K562 (cell line): ENCODE measurements around the gene TOR1A. TPM values are rescaled to one million over a fixed set of nuclear protein-coding genes. Genes with fewer than 3 reads are reported as not detected.

Source experiments
- CBFA2T2 ChIP-seq: fragments of 450-650 bp; conservative IDR thresholded peaks from 2 replicates; pipeline ENCODE4 v1.6.1; 2017; ENCODE audit warnings: mild to moderate bottlenecking
- CBX2 ChIP-seq: fragments of 200-600 bp; sonication (generic); IDR thresholded peaks from one replicate; pipeline ENCODE4 v1.6.1; 2012; ENCODE audit warnings: mild to moderate bottlenecking, low read length, inconsistent platforms; ENCODE audit not compliant: insufficient read depth, poor library complexity, severe bottlenecking
- ETV5 ChIP-seq: sonication (generic); formaldehyde crosslinking; IDR thresholded peaks from 2 replicates; pipeline ENCODE4 v1.4.0; 2020; ENCODE audit warnings: low read depth, mild to moderate bottlenecking, missing genetic modification reagents
- HMG20B ChIP-seq: fragments of 250-450 bp; sonication (Bioruptor Pico); IDR thresholded peaks from 2 replicates; pipeline ENCODE4 v1.5.0; 2021; ENCODE audit warnings: mild to moderate bottlenecking
- MAFF ChIP-seq: IDR thresholded peaks from 2 replicates; pipeline ENCODE4 v1.6.1; 2012; ENCODE audit warnings: low read length, improper control_type of control experiment
- MIER1 ChIP-seq: fragments of 450-650 bp; IDR thresholded peaks from 2 replicates; pipeline ENCODE4 v1.6.1; 2016; ENCODE audit warnings: antibody characterized with exemption, mild to moderate bottlenecking, low read depth
- MYBL2 ChIP-seq, 2 experiments: fragments of 450-650 bp in 1 of 2; sonication (generic) in 1 of 2; formaldehyde crosslinking in 1 of 2; IDR thresholded peaks; 2 replicates each; pipeline versions ENCODE4 v1.6.1 to v1.8.1; 2017 to 2022; ENCODE audit warnings: borderline replicate concordance in 1 of 2, inconsistent platforms in 1 of 2, low read depth in 1 of 2, mild to moderate bottlenecking in 1 of 2, missing genetic modification reagents in 1 of 2, moderate library complexity in 1 of 2
- POLR2A ChIP-seq: fragments of 450-650 bp; conservative IDR thresholded peaks from 2 replicates; pipeline ENCODE4 v1.6.1; 2016
- RFX7 ChIP-seq: fragments of 250-450 bp; sonication (Bioruptor Pico); IDR thresholded peaks from 2 replicates; pipeline ENCODE4 v1.5.1; 2021; ENCODE audit warnings: mild to moderate bottlenecking
- SNAPC5 ChIP-seq: fragments of 250-450 bp; sonication (Bioruptor Pico); IDR thresholded peaks from 2 replicates; pipeline ENCODE4 v1.8.0; 2021; ENCODE audit warnings: moderate library complexity, mild to moderate bottlenecking, inconsistent platforms
- SRSF1 ChIP-seq: fragments of 200-400 bp; formaldehyde crosslinking; IDR thresholded peaks from 2 replicates; pipeline ENCODE4 v1.6.1; 2017; ENCODE audit warnings: mild to moderate bottlenecking, low read depth, low read length, moderate library complexity
- THAP12 ChIP-seq: fragments of 250-450 bp; sonication (Bioruptor Pico); IDR thresholded peaks from 2 replicates; pipeline ENCODE4 v1.9.0; 2021; ENCODE audit warnings: mild to moderate bottlenecking, inconsistent platforms
- THRAP3 ChIP-seq: fragments of 450-650 bp; IDR thresholded peaks from 2 replicates; pipeline ENCODE4 v1.6.1; 2016; ENCODE audit warnings: mild to moderate bottlenecking, inconsistent platforms, borderline replicate concordance
- ZBED1 ChIP-seq: IDR thresholded peaks from 2 replicates; pipeline ENCODE4 v1.6.1; 2014
- ZFPM2 ChIP-seq: fragments of 250-450 bp; sonication (Bioruptor Pico); IDR thresholded peaks from 2 replicates; pipeline ENCODE4 v1.5.1; 2022; ENCODE audit warnings: mild to moderate bottlenecking
- ZNF384 ChIP-seq: IDR thresholded peaks from 2 replicates; pipeline ENCODE4 v1.6.1; 2012; ENCODE audit warnings: low read depth, low read length, improper control_type of control experiment
- ZNF431 ChIP-seq: sonication (generic); formaldehyde crosslinking; IDR thresholded peaks from 2 replicates; pipeline ENCODE4 v1.8.0; 2022; ENCODE audit warnings: mild to moderate bottlenecking, missing genetic modification reagents
- polyA plus RNA-seq, 8 experiments: library from polyadenylated mRNA; depleted of rRNA in 4 of 8; stranded (reverse) in 5 of 8; unstranded in 3 of 8; fragments of >200 nt; fragmentation: Nextera tagmentation in 2 of 8; fragmentation: Illumina TruSeq in 1 of 8; extraction: Ambion mirVana in 2 of 8; extraction: Trizol in 1 of 8; gene quantifications; 2 replicates each; pipeline versions ENCODE4 v1.2.1 to v1.2.3, GENCODE V29; 2011 to 2014; ENCODE audit warnings: inconsistent platforms in 1 of 8, missing spikeins in 1 of 8
- total RNA-seq, 7 experiments: library from RNA; depleted of rRNA in 6 of 7; stranded (reverse); fragments of >200 nt in 6 of 7; fragmentation: Illumina TruSeq in 2 of 7; extraction: Trizol in 2 of 7; gene quantifications; 2 replicates each; pipeline versions ENCODE4 v1.2.1 to v1.2.3, GENCODE V29; 2011 to 2021; ENCODE audit warnings: low replicate concordance in 1 of 7
- TF ChIP-seq, protein P1 (sequence below): fragments of 450-650 bp; conservative IDR thresholded peaks from 2 replicates; pipeline ENCODE4 v1.6.1; 2016; ENCODE audit warnings: missing genetic modification characterization, low read depth, mild to moderate bottlenecking, control low read depth, missing compliant biosample characterization
- TF ChIP-seq, protein P2 (sequence below): sonication (generic); formaldehyde crosslinking; IDR thresholded peaks from 2 replicates; pipeline ENCODE4 v1.8.0; 2022; ENCODE audit warnings: mild to moderate bottlenecking, missing genetic modification reagents
- TF ChIP-seq, protein P3 (sequence below): fragments of 450-650 bp; IDR thresholded peaks from 2 replicates; pipeline ENCODE4 v1.6.1; 2016; ENCODE audit warnings: borderline replicate concordance

TOR1A gene
- total and polyA plus RNA-seq, 9 of the 15 experiments (the other 6 are each of a cell fraction or from before 2014, with no cell fraction given), result 4.5 to 85.8 (median 51.3) TPM

GRCh38 chr9:129779560-129780190 is 44.3 kb downstream of the TOR1A start (continued):
- TF ChIP-seq THAP12 (CRISPR knock-in tag), result no peak
- no peak for TF ChIP-seq ZFPM2 (CRISPR knock-in tag)
- TF ChIP-seq ZNF431 (CRISPR knock-in tag), result no peak
- TF ChIP-seq THRAP3, result peak; percentile 70; the same call in 1 of the 2 replicates
- TF ChIP-seq SRSF1, result no peak
- TF ChIP-seq MYBL2 (IDR thresholded peaks at IDR 0.05; ENCODE audit: low read depth), result 0 out of 2 replicates have a peak, but pooled peaks have one; percentile 40
- TF ChIP-seq MYBL2 (CRISPR knock-in tag; IDR thresholded peaks at IDR 0.05; ENCODE audit: borderline replicate concordance), result no peak
- no peak for TF ChIP-seq SNAPC5 (CRISPR knock-in tag)
- no peak for TF ChIP-seq MAFF
- TF ChIP-seq, protein P1, sequence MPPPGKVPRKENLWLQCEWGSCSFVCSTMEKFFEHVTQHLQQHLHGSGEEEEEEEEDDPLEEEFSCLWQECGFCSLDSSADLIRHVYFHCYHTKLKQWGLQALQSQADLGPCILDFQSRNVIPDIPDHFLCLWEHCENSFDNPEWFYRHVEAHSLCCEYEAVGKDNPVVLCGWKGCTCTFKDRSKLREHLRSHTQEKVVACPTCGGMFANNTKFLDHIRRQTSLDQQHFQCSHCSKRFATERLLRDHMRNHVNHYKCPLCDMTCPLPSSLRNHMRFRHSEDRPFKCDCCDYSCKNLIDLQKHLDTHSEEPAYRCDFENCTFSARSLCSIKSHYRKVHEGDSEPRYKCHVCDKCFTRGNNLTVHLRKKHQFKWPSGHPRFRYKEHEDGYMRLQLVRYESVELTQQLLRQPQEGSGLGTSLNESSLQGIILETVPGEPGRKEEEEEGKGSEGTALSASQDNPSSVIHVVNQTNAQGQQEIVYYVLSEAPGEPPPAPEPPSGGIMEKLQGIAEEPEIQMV (tag), result peak; percentile 72; the same call in 1 of the 2 replicates
- no peak for TF ChIP-seq POLR2A
- TF ChIP-seq ZNF384, result no peak
- TF ChIP-seq CBFA2T2, result no peak
- no peak for TF ChIP-seq ETV5 (CRISPR knock-in tag)
- TF ChIP-seq, protein P2, sequence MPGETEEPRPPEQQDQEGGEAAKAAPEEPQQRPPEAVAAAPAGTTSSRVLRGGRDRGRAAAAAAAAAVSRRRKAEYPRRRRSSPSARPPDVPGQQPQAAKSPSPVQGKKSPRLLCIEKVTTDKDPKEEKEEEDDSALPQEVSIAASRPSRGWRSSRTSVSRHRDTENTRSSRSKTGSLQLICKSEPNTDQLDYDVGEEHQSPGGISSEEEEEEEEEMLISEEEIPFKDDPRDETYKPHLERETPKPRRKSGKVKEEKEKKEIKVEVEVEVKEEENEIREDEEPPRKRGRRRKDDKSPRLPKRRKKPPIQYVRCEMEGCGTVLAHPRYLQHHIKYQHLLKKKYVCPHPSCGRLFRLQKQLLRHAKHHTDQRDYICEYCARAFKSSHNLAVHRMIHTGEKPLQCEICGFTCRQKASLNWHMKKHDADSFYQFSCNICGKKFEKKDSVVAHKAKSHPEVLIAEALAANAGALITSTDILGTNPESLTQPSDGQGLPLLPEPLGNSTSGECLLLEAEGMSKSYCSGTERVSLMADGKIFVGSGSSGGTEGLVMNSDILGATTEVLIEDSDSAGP (CRISPR knock-in tag), result no peak
- TF ChIP-seq RFX7 (CRISPR knock-in tag), result no peak
- TF ChIP-seq HMG20B, result no peak
- TF ChIP-seq MIER1, result 0 out of 2 replicates have a peak, but pooled peaks have one; percentile 26
- no peak for TF ChIP-seq CBX2
- TF ChIP-seq, protein P3, sequence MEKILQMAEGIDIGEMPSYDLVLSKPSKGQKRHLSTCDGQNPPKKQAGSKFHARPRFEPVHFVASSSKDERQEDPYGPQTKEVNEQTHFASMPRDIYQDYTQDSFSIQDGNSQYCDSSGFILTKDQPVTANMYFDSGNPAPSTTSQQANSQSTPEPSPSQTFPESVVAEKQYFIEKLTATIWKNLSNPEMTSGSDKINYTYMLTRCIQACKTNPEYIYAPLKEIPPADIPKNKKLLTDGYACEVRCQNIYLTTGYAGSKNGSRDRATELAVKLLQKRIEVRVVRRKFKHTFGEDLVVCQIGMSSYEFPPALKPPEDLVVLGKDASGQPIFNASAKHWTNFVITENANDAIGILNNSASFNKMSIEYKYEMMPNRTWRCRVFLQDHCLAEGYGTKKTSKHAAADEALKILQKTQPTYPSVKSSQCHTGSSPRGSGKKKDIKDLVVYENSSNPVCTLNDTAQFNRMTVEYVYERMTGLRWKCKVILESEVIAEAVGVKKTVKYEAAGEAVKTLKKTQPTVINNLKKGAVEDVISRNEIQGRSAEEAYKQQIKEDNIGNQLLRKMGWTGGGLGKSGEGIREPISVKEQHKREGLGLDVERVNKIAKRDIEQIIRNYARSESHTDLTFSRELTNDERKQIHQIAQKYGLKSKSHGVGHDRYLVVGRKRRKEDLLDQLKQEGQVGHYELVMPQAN, result peak; percentile 57
- no peak for TF ChIP-seq ZBED1
